Type B pancreatic cell (in vitro differentiated cells): ENCODE data around the gene MS4A13. TPM values are rescaled to one million over a fixed set of nuclear protein-coding genes. Genes with fewer than 3 reads are reported as not detected.

Source experiments
- DNase-seq: peaks from one replicate; pipeline ENCODE4 v3.0.0; 2021; ENCODE audit warnings: mixed read lengths; ENCODE audit not compliant: unreplicated experiment; ENCODE audit errors: extremely low spot score
- H3K27ac Mint-ChIP-seq: 2 replicates; pipeline ENCODE4 v1.8.0; 2021; ENCODE audit warnings: mild to moderate bottlenecking, mixed read lengths
- H3K27me3 Mint-ChIP-seq: 2 replicates; pipeline ENCODE4 v1.8.0; 2021; ENCODE audit warnings: mixed read lengths
- H3K36me3 Mint-ChIP-seq: 2 replicates; pipeline ENCODE4 v1.8.0; 2021; ENCODE audit warnings: mixed read lengths
- H3K4me1 Mint-ChIP-seq: one replicate; pipeline ENCODE4 v1.8.0; 2021; ENCODE audit warnings: mixed read lengths; ENCODE audit not compliant: unreplicated experiment
- H3K4me3 Mint-ChIP-seq: 2 replicates; pipeline ENCODE4 v1.8.0; 2021; ENCODE audit warnings: mild to moderate bottlenecking, mixed read lengths
- H3K9me3 Mint-ChIP-seq: 2 replicates; pipeline ENCODE4 v1.8.0; 2021; ENCODE audit warnings: mixed read lengths
- CTCF ChIP-seq: fragments of 200-600 bp; sonication (generic); conservative IDR thresholded peaks from 2 replicates; pipeline ENCODE4 v1.5.0; 2021; ENCODE audit warnings: antibody characterized with exemption, mild to moderate bottlenecking
- total RNA-seq: library from RNA; stranded (reverse); gene quantifications from 2 replicates; pipeline ENCODE4 v1.2.1, GENCODE V29; 2021; ENCODE audit warnings: low replicate concordance

Gene MS4A13
- total RNA-seq, 1 donor from 2014 or later: not detected

DNA sequence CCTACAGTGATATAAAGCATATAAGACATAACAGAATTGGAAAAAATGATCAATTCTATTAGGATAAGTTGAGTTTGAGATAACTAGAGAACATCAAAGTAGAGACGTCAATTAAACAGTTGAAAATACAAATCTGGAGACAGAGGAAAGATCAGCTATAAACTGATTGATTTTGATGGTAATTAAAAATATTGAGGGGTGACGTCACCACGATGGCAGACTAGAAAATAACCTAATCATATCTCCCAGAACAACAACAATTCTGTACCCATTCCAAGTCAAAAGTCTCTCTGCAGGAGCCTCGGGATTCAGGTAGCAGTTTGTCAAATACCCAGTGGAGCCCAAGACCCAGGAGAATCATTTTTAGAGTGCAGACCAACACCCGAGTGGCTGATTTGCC, 28.9 kb downstream of the MS4A13 start:
- no peaks in the 10 kb centered on the region for H3K27me3 Mint-ChIP-seq
- no peaks in the 10 kb centered on the region for H3K36me3 Mint-ChIP-seq
- no peaks in the 10 kb centered on the region for H3K9me3 Mint-ChIP-seq
- no peak overlapping the region for H3K27ac Mint-ChIP-seq
- no peaks in the 10 kb centered on the region for H3K4me1 Mint-ChIP-seq
- TF ChIP-seq CTCF: no peak
- no peak overlapping the region for H3K4me3 Mint-ChIP-seq
- no peak for DNase-seq

DNA sequence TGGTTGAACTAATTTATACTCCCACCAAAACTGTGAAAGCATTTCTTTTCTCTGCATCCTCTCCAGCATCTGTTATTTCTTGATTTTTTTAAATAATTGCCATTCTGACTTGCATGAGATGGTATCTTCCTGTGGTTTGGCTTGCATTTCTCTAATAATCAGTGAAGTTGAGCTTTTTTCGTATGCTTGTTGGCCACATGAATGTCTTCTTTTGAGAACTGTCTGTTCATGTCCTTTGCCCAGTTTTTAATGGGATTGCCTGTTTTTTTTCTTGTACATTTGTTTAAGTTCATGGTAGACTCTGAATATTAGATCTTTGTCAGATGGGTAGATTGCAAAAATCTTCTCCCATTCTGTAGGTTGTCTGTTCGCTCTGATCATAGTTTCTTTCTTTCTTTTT, 46.1 kb downstream of the MS4A13 start:
- TF ChIP-seq CTCF: no peak
- Mint-ChIP-seq H3K27ac (no peak overlapping the region), H3K27me3 (no peaks in the 10 kb centered on the region), H3K4me1 (no peaks in the 10 kb centered on the region), H3K4me3 (no peak overlapping the region), H3K9me3 (peaks cover 15% of the 10 kb centered on the region), H3K36me3 (no peaks in the 10 kb centered on the region)
- DNase-seq: no peak

GRCh38 chr11:60563553-60564235, 48.5 kb downstream of the MS4A13 start:
- no peak for DNase-seq
- Mint-ChIP-seq H3K9me3 (peaks cover 7% of the 10 kb centered on the region), H3K4me3 (no peak overlapping the region), H3K27ac (peak overlapping the region; percentile 43), H3K27me3 (no peaks in the 10 kb centered on the region), H3K4me1 (no peaks in the 10 kb centered on the region), H3K36me3 (no peaks in the 10 kb centered on the region)
- peak; percentile 28 for TF ChIP-seq CTCF

DNA sequence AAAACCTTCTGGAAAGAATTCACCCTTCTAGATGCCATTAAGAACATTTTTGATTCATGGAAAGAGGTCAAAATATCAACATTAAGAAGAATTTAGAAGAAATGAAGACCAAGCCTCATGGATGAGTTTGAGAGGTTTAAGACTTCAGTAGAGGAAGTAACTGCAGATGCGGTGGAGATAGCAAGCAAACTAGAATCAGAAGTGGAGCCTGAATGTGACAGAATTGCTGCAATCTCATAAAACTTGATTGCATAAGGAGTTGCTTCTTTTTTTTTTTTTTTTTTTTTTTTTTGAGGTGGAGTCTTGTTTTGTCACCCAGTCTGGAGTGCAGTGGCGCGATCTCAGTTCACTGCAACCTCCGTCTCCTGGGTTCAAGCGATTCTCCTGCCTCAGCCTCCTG, 51.6 kb downstream of the MS4A13 start:
- no peak for DNase-seq
- Mint-ChIP-seq H3K4me3 (no peak overlapping the region), H3K4me1 (no peaks in the 10 kb centered on the region), H3K36me3 (no peaks in the 10 kb centered on the region), H3K9me3 (peaks cover 7% of the 10 kb centered on the region), H3K27ac (no peak overlapping the region), H3K27me3 (no peaks in the 10 kb centered on the region)
- no peak for TF ChIP-seq CTCF

DNA sequence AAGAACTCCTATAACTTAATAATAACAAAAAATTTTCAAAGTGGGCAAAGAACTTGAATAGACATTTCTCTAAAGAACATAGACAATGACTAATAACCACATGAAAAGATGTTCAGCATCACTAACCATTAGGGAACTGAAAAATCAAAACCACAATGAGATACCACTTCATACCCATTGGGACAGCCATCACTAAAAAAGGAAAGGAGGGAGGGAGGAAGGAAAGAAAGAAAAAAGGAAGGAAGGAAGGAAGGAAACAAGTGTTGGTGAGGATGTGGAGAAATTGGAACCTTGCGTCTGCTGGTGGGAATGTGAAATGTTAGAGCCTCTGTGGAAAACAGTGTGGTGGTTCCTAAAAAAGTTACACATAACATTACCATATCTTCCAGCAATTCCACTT, 55.8 kb downstream of the MS4A13 start:
- Mint-ChIP-seq H3K9me3 (no peaks in the 10 kb centered on the region), H3K36me3 (no peaks in the 10 kb centered on the region), H3K27ac (no peak overlapping the region), H3K4me1 (no peaks in the 10 kb centered on the region), H3K27me3 (no peaks in the 10 kb centered on the region), H3K4me3 (no peak overlapping the region)
- no peak for DNase-seq
- TF ChIP-seq CTCF: no peak

- no peaks in the 10 kb centered on the region for H3K27me3 Mint-ChIP-seq
- no peak overlapping the region for H3K4me3 Mint-ChIP-seq
- H3K27ac Mint-ChIP-seq: no peak overlapping the region
- DNase-seq: no peak
- H3K9me3 Mint-ChIP-seq: no peaks in the 10 kb centered on the region
- H3K4me1 Mint-ChIP-seq: no peaks in the 10 kb centered on the region
- peak; percentile 61 for TF ChIP-seq CTCF
- no peaks in the 10 kb centered on the region for H3K36me3 Mint-ChIP-seq
Measured at GRCh38 chr11:60589611-60590010, 74.4 kb downstream of the MS4A13 start.
